ENCODE measurements around the gene HCN3.

- TF ChIP-seq CTCF (IDR thresholded peaks at IDR 0.05) (no peak), EP300 (IDR thresholded peaks at IDR 0.05) (no peak), POLR2A (IDR thresholded peaks at IDR 0.05) (peak in 2 of 4 donors; percentile 39 to 48), POLR2AphosphoS5 (IDR thresholded peaks at IDR 0.05) (peak; percentile 78 to 95 (median 90))
Measured at GRCh38 chr1:155308493-155309422, 31.5 kb downstream of the HCN3 start, which contains the start of gene FDPS.
